Liver (tissue), 3 donors: ENCODE data around the gene TBC1D22B.

ENCODE experiments used
- CTCF ChIP-seq: fragments of 150-350 bp; IDR thresholded peaks from 2 replicates; pipeline ENCODE4 v1.5.1; 2017; ENCODE audit warnings: improper control_type of control experiment, low read depth, low read length; ENCODE audit not compliant: missing input control
- EGR1 ChIP-seq, 2 donors: IDR thresholded peaks; 2 replicates each; pipeline ENCODE4 v1.6.1; 2016 to 2018; ENCODE audit warnings: antibody characterized with exemption in 2 of 2, low read depth in 2 of 2
- FOXA1 ChIP-seq: IDR thresholded peaks from 2 replicates; pipeline ENCODE4 v1.6.1; 2016; ENCODE audit warnings: antibody characterized with exemption
- HNF4A ChIP-seq, 2 donors: conservative IDR thresholded peaks; 2 replicates each; pipeline ENCODE4 v1.6.1; 2016; ENCODE audit warnings: antibody characterized with exemption in 2 of 2, mild to moderate bottlenecking in 2 of 2
- HNF4G ChIP-seq: IDR thresholded peaks from 2 replicates; pipeline ENCODE4 v1.6.1; 2016; ENCODE audit warnings: antibody characterized with exemption
- JUND ChIP-seq, 2 donors: IDR thresholded peaks; 2 replicates each; pipeline ENCODE4 v1.6.1; 2016; ENCODE audit warnings: antibody characterized with exemption in 2 of 2
- MAX ChIP-seq: IDR thresholded peaks from 2 replicates; pipeline ENCODE4 v1.6.1; 2016; ENCODE audit warnings: antibody characterized with exemption
- RAD21 ChIP-seq, 2 donors: IDR thresholded peaks; 2 replicates each; pipeline ENCODE4 v1.6.1; 2016; ENCODE audit warnings: antibody characterized with exemption in 2 of 2, mild to moderate bottlenecking in 2 of 2
- REST ChIP-seq: IDR thresholded peaks from 2 replicates; pipeline ENCODE4 v1.6.1; 2016; ENCODE audit warnings: antibody characterized with exemption, mild to moderate bottlenecking
- SP1 ChIP-seq: IDR thresholded peaks from 2 replicates; pipeline ENCODE4 v1.6.1; 2018; ENCODE audit warnings: antibody characterized with exemption, mild to moderate bottlenecking
- TAF1 ChIP-seq: conservative IDR thresholded peaks from 2 replicates; pipeline ENCODE4 v1.6.1; 2016; ENCODE audit warnings: antibody characterized with exemption, mild to moderate bottlenecking
- YY1 ChIP-seq: IDR thresholded peaks from 2 replicates; pipeline ENCODE4 v1.6.1; 2016; ENCODE audit warnings: antibody characterized with exemption, mild to moderate bottlenecking
- donor health status: healthy.
- donor health status: healthy.

GRCh38 chr6:37293426-37293825, 35.9 kb downstream of the TBC1D22B start:
- TF ChIP-seq CTCF (no peak), REST (no peak), HNF4A (conservative IDR thresholded peaks at IDR 0.05) (no peak), MAX (no peak), RAD21 (IDR thresholded peaks at IDR 0.05) (no peak), JUND (IDR thresholded peaks at IDR 0.05) (no peak), FOXA1 (no peak), TAF1 (no peak), YY1 (no peak), SP1 (no peak), HNF4G (no peak), EGR1 (IDR thresholded peaks at IDR 0.05; ENCODE audit: low read depth in 2 of 2) (no peak)
